ENCODE measurements around the gene CAMSAP2. TPM values are rescaled to one million over a fixed set of nuclear protein-coding genes. Genes with fewer than 3 reads are reported as not detected.

The CAMSAP2 gene
- total RNA-seq, 1 donor from 2014 or later = 23.0 TPM

DNA sequence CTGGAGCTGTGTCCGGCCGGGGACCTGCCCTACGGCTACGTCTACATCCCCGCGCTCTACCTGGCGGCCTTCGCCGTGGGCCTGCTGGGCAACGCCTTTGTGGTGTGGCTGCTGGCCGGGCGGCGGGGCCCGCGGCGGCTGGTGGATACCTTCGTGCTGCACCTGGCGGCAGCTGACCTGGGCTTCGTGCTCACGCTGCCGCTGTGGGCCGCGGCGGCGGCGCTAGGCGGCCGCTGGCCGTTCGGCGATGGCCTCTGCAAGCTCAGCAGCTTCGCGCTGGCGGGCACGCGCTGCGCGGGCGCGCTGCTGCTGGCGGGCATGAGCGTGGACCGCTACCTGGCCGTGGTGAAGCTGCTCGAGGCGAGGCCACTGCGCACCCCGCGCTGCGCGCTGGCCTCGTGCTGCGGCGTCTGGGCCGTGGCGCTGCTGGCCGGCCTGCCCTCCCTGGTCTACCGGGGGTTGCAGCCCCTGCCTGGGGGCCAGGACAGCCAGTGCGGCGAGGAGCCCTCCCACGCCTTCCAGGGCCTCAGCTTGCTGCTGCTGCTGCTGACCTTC, 134.5 kb downstream of the CAMSAP2 start:
- H3K36me3 ChIP-seq (ENCODE audit: control insufficient read depth in 3 of 3, insufficient read depth in 3 of 3, low read length in 3 of 3) = no peaks in the 10 kb centered on the region
- no peaks in the 10 kb centered on the region for H3K9me3 ChIP-seq (ENCODE audit: control insufficient read depth in 3 of 3, low read length in 3 of 3)
- H3K4me1 ChIP-seq (ENCODE audit: control insufficient read depth in 3 of 3, insufficient read depth in 3 of 3, low read length in 3 of 3) = peaks cover 9 to 12% (median 10%) of the 10 kb centered on the region in 3 donors
- H3K9ac ChIP-seq (ENCODE audit: low read depth in 1 of 3, low read length in 3 of 3) = peak overlapping the region in 1 of 3 donors; percentile 43
- peaks cover 36 to 59% (median 47%) of the 10 kb centered on the region in 3 donors for H3K27me3 ChIP-seq (ENCODE audit: control insufficient read depth in 3 of 3, insufficient read depth in 3 of 3, low read length in 3 of 3)
- H3K27ac ChIP-seq (ENCODE audit: low read depth, low read length) = no peak overlapping the region
- H3K4me3 ChIP-seq (ENCODE audit: low read length in 3 of 3) = peak overlapping the region in 2 of 3 donors; percentile 58 to 67

DNA sequence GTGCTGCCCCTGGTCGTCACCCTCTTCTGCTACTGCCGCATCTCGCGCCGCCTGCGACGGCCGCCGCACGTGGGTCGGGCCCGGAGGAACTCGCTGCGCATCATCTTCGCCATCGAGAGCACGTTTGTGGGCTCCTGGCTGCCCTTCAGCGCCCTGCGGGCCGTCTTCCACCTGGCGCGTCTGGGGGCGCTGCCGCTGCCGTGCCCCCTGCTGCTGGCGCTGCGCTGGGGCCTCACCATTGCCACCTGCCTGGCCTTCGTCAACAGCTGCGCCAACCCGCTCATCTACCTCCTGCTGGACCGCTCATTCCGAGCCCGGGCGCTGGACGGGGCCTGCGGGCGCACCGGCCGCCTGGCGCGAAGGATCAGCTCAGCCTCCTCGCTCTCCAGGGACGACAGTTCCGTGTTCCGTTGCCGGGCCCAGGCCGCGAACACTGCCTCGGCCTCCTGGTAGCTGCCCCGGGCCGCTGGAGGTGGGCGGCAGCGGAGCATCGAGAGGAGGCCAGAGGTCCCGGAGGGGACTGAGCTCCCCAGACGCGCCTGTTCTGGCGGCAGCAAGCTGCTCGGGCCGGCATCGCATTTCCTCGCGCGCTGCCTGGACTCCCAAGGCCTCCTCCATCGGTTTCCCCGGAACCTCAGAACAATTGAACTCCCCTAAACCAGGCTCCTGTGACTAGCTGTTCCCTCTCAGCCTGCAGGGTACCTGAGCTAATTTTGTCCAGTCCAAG, 135.1 kb downstream of the CAMSAP2 start:
- peak overlapping the region in 2 of 3 donors; percentile 58 to 67 for H3K4me3 ChIP-seq (ENCODE audit: low read length in 3 of 3)
- H3K9me3 ChIP-seq (ENCODE audit: control insufficient read depth in 3 of 3, low read length in 3 of 3) = no peaks in the 10 kb centered on the region
- no peaks in the 10 kb centered on the region for H3K36me3 ChIP-seq (ENCODE audit: control insufficient read depth in 3 of 3, insufficient read depth in 3 of 3, low read length in 3 of 3)
- no peak overlapping the region for H3K27ac ChIP-seq (ENCODE audit: low read depth, low read length)
- peaks cover 9 to 12% (median 10%) of the 10 kb centered on the region in 3 donors for H3K4me1 ChIP-seq (ENCODE audit: control insufficient read depth in 3 of 3, insufficient read depth in 3 of 3, low read length in 3 of 3)
- H3K9ac ChIP-seq (ENCODE audit: low read depth in 1 of 3, low read length in 3 of 3) = no peak overlapping the region
- peaks cover 36 to 62% (median 47%) of the 10 kb centered on the region in 3 donors for H3K27me3 ChIP-seq (ENCODE audit: control insufficient read depth in 3 of 3, insufficient read depth in 3 of 3, low read length in 3 of 3)

DNA sequence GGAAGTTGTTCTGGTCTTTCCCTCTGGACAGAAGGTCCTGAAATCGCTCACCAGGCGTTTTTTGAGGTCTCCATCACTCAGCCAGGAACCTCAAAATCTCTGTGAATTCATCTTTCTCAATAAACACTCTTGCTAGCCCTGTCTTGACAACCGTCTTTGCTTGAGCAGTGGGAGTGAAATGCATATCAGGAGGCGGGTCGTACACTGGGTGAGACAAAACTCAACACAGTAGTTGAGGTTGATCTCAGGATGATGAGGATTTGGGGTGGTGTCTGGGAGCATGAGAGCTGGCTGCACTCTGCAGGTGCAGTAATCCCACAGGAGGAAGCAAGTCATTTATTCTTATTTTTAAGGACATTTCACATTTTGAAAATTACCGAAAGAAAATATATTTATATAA, 136.0 kb downstream of the CAMSAP2 start:
- H3K27me3 ChIP-seq (ENCODE audit: control insufficient read depth in 3 of 3, insufficient read depth in 3 of 3, low read length in 3 of 3) = peaks cover 36 to 62% (median 46%) of the 10 kb centered on the region in 3 donors
- no peak overlapping the region for H3K9ac ChIP-seq (ENCODE audit: low read depth in 1 of 3, low read length in 3 of 3)
- H3K4me3 ChIP-seq (ENCODE audit: low read length in 3 of 3) = no peak overlapping the region
- no peaks in the 10 kb centered on the region for H3K9me3 ChIP-seq (ENCODE audit: control insufficient read depth in 3 of 3, low read length in 3 of 3)
- H3K36me3 ChIP-seq (ENCODE audit: control insufficient read depth in 3 of 3, insufficient read depth in 3 of 3, low read length in 3 of 3) = no peaks in the 10 kb centered on the region
- peaks cover 9 to 12% (median 10%) of the 10 kb centered on the region in 3 donors for H3K4me1 ChIP-seq (ENCODE audit: control insufficient read depth in 3 of 3, insufficient read depth in 3 of 3, low read length in 3 of 3)
- no peak overlapping the region for H3K27ac ChIP-seq (ENCODE audit: low read depth, low read length)

DNA sequence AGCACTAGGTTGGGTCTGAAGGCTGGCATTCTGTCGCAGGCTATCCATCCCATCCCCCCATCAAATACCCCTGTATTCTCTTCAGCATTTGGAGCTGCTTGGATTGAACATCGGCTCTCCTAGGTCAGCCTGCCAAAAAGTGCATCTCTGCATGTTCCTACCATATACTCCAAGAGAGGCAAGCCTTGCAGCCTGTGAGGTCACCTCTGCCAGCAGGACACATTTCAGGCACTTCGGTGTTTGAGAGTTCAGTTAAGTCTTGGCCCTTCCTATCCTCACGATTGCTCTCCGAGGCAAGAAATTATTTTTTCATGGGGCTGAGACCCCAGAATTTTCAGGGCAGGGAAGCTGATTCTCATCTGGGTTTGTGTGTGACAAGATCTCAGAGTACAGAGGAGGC, 136.7 kb downstream of the CAMSAP2 start:
- Histone ChIP-seq H3K9me3 (ENCODE audit: control insufficient read depth in 3 of 3, low read length in 3 of 3) (no peaks in the 10 kb centered on the region), H3K4me3 (ENCODE audit: low read length in 3 of 3) (no peak overlapping the region), H3K27ac (ENCODE audit: low read depth, low read length) (no peak overlapping the region), H3K9ac (ENCODE audit: low read depth in 1 of 3, low read length in 3 of 3) (no peak overlapping the region), H3K27me3 (ENCODE audit: control insufficient read depth in 3 of 3, insufficient read depth in 3 of 3, low read length in 3 of 3) (peaks cover 36 to 56% (median 42%) of the 10 kb centered on the region in 3 donors), H3K36me3 (ENCODE audit: control insufficient read depth in 3 of 3, insufficient read depth in 3 of 3, low read length in 3 of 3) (no peaks in the 10 kb centered on the region), H3K4me1 (ENCODE audit: control insufficient read depth in 3 of 3, insufficient read depth in 3 of 3, low read length in 3 of 3) (peaks cover 9 to 12% (median 10%) of the 10 kb centered on the region in 3 donors)

DNA sequence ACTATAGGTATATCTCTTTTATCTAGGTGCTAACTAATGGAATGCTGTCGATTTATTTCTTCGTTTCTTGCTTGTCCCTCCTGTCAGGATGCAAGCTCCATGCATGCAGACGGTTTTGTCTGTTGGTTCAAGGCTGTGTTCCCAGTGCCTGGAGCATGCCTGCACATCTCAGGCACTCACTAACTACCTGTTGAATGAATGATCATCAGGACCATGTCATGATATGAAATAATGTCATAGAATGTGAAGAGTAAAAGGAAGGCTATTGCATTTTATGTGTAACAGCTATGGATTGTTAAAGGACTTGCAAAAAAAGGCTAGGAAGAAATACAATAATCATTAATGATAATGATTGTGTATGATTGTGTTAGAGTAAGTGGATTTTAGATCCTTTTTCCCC, 138.3 kb downstream of the CAMSAP2 start:
- no peak overlapping the region for H3K9ac ChIP-seq (ENCODE audit: low read depth in 1 of 3, low read length in 3 of 3)
- no peaks in the 10 kb centered on the region for H3K9me3 ChIP-seq (ENCODE audit: control insufficient read depth in 3 of 3, low read length in 3 of 3)
- no peak overlapping the region for H3K4me3 ChIP-seq (ENCODE audit: low read length in 3 of 3)
- no peak overlapping the region for H3K27ac ChIP-seq (ENCODE audit: low read depth, low read length)
- peaks cover 30 to 40% (median 40%) of the 10 kb centered on the region in 3 donors for H3K27me3 ChIP-seq (ENCODE audit: control insufficient read depth in 3 of 3, insufficient read depth in 3 of 3, low read length in 3 of 3)
- peaks cover 9 to 12% (median 10%) of the 10 kb centered on the region in 3 donors for H3K4me1 ChIP-seq (ENCODE audit: control insufficient read depth in 3 of 3, insufficient read depth in 3 of 3, low read length in 3 of 3)
- no peaks in the 10 kb centered on the region for H3K36me3 ChIP-seq (ENCODE audit: control insufficient read depth in 3 of 3, insufficient read depth in 3 of 3, low read length in 3 of 3)

DNA sequence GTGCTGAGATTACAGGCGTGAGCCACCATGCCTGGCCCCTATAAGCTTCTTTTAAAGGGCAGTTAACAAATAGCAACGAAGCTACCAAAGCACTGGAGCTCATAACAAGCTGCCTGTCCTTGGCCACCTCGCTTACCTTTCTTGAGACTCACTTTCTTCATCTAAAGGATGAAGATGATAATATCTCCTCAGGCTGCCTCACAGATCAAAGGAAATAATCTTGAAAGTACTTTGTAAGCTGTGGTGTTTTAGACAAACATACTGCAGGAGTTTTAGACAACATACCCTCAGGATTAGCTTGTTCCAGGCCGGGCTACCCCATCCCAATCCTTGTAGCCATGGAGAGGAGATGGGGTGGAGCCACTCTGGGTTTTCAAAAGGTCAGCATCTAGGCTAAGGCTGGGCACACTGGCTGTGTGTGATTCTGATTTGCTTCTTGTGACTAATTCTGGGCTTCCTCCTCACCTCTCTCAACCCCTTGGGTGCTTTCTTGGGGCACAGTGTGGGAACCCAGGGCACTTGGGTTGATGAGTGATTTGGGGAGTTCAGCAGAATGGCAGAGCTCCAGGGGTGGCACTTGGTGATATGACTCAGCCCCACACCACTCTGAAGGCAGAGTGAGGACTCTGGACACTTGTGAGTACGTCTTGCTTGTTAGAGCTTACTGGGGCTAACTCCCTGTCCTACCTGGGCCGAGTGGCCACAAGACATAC, 139.3 kb downstream of the CAMSAP2 start:
- Histone ChIP-seq H3K9ac (ENCODE audit: low read depth in 1 of 3, low read length in 3 of 3) (no peak overlapping the region), H3K4me3 (ENCODE audit: low read length in 3 of 3) (no peak overlapping the region), H3K27ac (ENCODE audit: low read depth, low read length) (no peak overlapping the region), H3K36me3 (ENCODE audit: control insufficient read depth in 3 of 3, insufficient read depth in 3 of 3, low read length in 3 of 3) (no peaks in the 10 kb centered on the region), H3K9me3 (ENCODE audit: control insufficient read depth in 3 of 3, low read length in 3 of 3) (no peaks in the 10 kb centered on the region), H3K27me3 (ENCODE audit: control insufficient read depth in 3 of 3, insufficient read depth in 3 of 3, low read length in 3 of 3) (peaks cover 24 to 32% (median 31%) of the 10 kb centered on the region in 3 donors), H3K4me1 (ENCODE audit: control insufficient read depth in 3 of 3, insufficient read depth in 3 of 3, low read length in 3 of 3) (peaks cover 9 to 10% (median 9%) of the 10 kb centered on the region in 3 donors)

DNA sequence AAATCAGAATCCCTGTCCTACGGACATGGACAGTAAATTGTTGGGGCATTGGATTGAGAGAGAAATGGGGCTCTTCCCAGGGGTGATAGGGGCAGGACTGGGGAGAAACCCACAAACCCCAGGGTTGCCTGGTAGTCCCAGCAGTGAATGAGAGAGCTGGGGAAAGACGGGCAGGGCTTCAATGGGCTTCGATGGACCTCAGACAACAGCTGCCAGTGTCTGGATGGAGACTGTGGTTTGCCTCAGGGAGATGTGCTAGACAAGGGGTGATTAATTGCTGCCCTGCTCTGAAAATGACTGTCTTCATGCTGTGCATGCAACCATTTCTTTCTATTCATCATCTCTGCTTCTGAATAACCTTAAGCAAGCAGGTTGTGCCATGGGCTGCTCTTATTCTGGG, 141.5 kb downstream of the CAMSAP2 start:
- no peak overlapping the region for H3K9ac ChIP-seq (ENCODE audit: low read depth in 1 of 3, low read length in 3 of 3)
- no peaks in the 10 kb centered on the region for H3K36me3 ChIP-seq (ENCODE audit: control insufficient read depth in 3 of 3, insufficient read depth in 3 of 3, low read length in 3 of 3)
- H3K27ac ChIP-seq (ENCODE audit: low read depth, low read length) = no peak overlapping the region
- no peaks in the 10 kb centered on the region for H3K9me3 ChIP-seq (ENCODE audit: control insufficient read depth in 3 of 3, low read length in 3 of 3)
- peaks cover 4 to 13% (median 11%) of the 10 kb centered on the region in 3 donors for H3K27me3 ChIP-seq (ENCODE audit: control insufficient read depth in 3 of 3, insufficient read depth in 3 of 3, low read length in 3 of 3)
- H3K4me1 ChIP-seq (ENCODE audit: control insufficient read depth in 3 of 3, insufficient read depth in 3 of 3, low read length in 3 of 3) = no peaks in the 10 kb centered on the region
- no peak overlapping the region for H3K4me3 ChIP-seq (ENCODE audit: low read length in 3 of 3)

DNA sequence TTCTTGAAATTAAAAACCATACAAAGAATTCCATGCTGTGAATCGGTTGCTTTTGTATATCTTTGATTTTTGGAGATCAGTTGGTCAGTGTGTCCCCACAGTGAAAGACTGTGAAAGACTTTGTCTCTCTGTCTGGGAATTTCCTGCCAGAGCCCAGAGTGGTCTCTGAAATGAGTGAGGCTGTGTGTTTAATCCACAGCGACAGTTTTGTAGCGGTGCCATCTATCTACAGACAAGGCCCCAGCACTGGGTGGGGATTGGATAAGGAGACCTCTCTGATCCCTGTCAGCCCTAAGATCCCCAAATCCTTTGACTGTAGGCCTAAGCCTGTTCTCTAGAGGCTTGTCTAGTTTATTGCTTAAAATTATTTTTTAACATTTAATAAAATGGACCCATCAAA, 144.4 kb downstream of the CAMSAP2 start:
- Histone ChIP-seq H3K4me1 (ENCODE audit: control insufficient read depth in 3 of 3, insufficient read depth in 3 of 3, low read length in 3 of 3) (no peaks in the 10 kb centered on the region), H3K27me3 (ENCODE audit: control insufficient read depth in 3 of 3, insufficient read depth in 3 of 3, low read length in 3 of 3) (peaks cover 0 to 7% (median 6%) of the 10 kb centered on the region in 3 donors)

DNA sequence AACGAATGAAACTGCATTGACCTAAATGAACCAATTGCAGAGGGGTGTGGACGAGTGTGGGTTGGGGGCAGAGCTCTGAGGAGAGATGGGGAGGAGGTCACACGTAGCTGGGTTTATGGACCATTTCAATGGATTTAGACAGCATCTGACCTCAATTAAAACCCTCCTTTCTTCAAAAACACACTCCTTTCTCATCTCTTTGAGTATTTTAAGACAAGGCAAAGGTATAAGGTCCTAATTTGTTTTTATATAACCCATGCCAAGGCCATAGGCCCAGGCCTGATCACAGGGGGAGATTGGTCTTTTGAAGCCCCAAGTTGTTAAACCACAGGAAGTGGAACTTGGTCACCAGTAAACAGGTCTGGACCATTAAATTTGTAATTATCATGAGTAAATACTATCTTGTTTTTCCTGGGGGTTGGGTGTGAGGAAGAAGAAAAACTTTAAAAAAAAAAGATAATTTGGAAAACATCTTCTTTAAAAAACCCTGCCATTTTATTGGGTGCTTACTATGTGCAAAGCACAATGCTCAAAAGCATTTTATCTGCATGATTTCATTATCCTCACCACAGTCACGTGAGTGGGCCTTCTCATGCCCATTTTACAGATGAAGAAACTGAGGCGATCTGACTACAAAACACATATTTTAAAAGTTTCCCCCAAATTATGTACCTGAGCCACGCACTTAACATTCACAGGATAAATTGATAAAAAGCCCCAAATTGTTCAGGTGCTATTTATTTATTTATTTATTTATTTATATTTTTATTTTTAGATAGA, 147.1 kb downstream of the CAMSAP2 start:
- Histone ChIP-seq H3K4me3 (ENCODE audit: low read length in 3 of 3) (no peak overlapping the region), H3K27ac (ENCODE audit: low read depth, low read length) (no peak overlapping the region), H3K36me3 (ENCODE audit: control insufficient read depth in 3 of 3, insufficient read depth in 3 of 3, low read length in 3 of 3) (no peaks in the 10 kb centered on the region), H3K9ac (ENCODE audit: low read depth in 1 of 3, low read length in 3 of 3) (no peak overlapping the region), H3K27me3 (ENCODE audit: control insufficient read depth in 3 of 3, insufficient read depth in 3 of 3, low read length in 3 of 3) (peaks cover 12 to 20% (median 12%) of the 10 kb centered on the region in 3 donors), H3K9me3 (ENCODE audit: control insufficient read depth in 3 of 3, low read length in 3 of 3) (no peaks in the 10 kb centered on the region), H3K4me1 (ENCODE audit: control insufficient read depth in 3 of 3, insufficient read depth in 3 of 3, low read length in 3 of 3) (peaks cover 0 to 11% (median 2%) of the 10 kb centered on the region in 3 donors)

More for the DNA sequence above, 144.4 kb downstream of the CAMSAP2 start:
- Histone ChIP-seq H3K27ac (ENCODE audit: low read depth, low read length) (no peak overlapping the region), H3K36me3 (ENCODE audit: control insufficient read depth in 3 of 3, insufficient read depth in 3 of 3, low read length in 3 of 3) (no peaks in the 10 kb centered on the region), H3K4me3 (ENCODE audit: low read length in 3 of 3) (no peak overlapping the region), H3K9ac (ENCODE audit: low read depth in 1 of 3, low read length in 3 of 3) (no peak overlapping the region), H3K9me3 (ENCODE audit: control insufficient read depth in 3 of 3, low read length in 3 of 3) (no peaks in the 10 kb centered on the region)

Data from skeletal muscle tissue (tissue), 4 donors.